Activated naive CD8-positive, alpha-beta T cell (primary cell): ENCODE measurements around the gene ACSS1.
"Not testable (repeated sequence)": the region's sequence is repeated elsewhere in the genome, so short reads cannot be mapped to it uniquely, and the experiment has no call there.

Experiments used
- H3K27ac Mint-ChIP-seq: one replicate; pipeline ENCODE4 v1.8.0; 2021; ENCODE audit warnings: mixed read lengths
- H3K27me3 Mint-ChIP-seq: one replicate; pipeline ENCODE4 v1.8.0; 2021; ENCODE audit warnings: mixed read lengths
- H3K36me3 Mint-ChIP-seq: one replicate; pipeline ENCODE4 v1.8.0; 2021; ENCODE audit warnings: mixed read lengths
- H3K4me1 Mint-ChIP-seq: one replicate; pipeline ENCODE4 v1.8.0; 2021; ENCODE audit warnings: low read depth, mixed read lengths
- H3K4me3 Mint-ChIP-seq: one replicate; pipeline ENCODE4 v1.8.0; 2021; ENCODE audit warnings: mild to moderate bottlenecking, mixed read lengths
- H3K9me3 Mint-ChIP-seq: one replicate; pipeline ENCODE4 v1.8.0; 2021; ENCODE audit warnings: low read depth, mixed read lengths

Gene ACSS1

DNA sequence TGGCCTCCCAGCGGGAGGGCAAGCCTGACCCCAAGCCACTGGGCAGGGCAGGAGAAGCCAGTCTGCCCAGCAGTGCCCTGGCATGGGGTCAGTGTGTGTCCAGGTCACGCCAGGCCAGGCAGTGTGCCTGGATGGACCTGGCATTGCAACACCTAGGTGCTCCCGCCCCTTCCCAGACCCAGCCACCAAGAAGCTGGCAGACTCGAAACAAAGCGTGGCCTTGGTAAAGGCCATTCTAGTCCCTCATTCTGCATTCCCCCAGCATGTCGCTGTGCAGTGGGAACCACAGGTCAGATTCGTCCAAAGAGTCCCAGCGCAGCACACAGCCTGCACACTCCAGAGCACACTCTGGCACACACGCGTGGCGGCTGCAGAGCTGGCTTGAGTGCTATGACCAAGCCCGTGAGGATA is 46.1 kb downstream of the ACSS1 start:
- Mint-ChIP-seq H3K36me3 (peaks cover 7% of the 10 kb centered on the region), H3K9me3 (no peaks in the 10 kb centered on the region), H3K27me3 (no peaks in the 10 kb centered on the region), H3K4me1 (no peaks in the 10 kb centered on the region), H3K4me3 (no peak overlapping the region), H3K27ac (no peak overlapping the region)

DNA sequence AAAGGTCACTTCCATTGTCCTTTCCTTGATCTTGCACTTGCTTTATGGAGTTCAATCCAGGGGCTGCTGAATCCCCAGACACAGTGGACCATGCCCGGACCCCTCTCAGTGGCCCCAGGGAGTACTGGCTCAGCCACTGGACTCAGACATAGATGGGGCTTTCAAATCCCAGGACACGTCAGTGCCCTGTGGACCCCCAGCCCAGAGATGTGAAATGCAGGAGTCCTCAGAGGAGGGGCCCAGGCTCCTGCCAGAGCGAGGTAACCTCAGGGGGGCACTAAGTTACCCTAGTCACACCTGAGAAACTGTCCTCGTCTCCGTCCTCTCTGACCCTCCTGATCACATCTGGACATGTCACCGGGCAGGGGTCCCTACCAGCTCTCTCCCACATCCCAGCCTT is 46.7 kb downstream of the ACSS1 start:
- H3K27ac Mint-ChIP-seq: no peak overlapping the region
- no peaks in the 10 kb centered on the region for H3K4me1 Mint-ChIP-seq
- no peak overlapping the region for H3K4me3 Mint-ChIP-seq
- H3K9me3 Mint-ChIP-seq: no peaks in the 10 kb centered on the region
- H3K36me3 Mint-ChIP-seq: peaks cover 7% of the 10 kb centered on the region
- H3K27me3 Mint-ChIP-seq: no peaks in the 10 kb centered on the region

DNA sequence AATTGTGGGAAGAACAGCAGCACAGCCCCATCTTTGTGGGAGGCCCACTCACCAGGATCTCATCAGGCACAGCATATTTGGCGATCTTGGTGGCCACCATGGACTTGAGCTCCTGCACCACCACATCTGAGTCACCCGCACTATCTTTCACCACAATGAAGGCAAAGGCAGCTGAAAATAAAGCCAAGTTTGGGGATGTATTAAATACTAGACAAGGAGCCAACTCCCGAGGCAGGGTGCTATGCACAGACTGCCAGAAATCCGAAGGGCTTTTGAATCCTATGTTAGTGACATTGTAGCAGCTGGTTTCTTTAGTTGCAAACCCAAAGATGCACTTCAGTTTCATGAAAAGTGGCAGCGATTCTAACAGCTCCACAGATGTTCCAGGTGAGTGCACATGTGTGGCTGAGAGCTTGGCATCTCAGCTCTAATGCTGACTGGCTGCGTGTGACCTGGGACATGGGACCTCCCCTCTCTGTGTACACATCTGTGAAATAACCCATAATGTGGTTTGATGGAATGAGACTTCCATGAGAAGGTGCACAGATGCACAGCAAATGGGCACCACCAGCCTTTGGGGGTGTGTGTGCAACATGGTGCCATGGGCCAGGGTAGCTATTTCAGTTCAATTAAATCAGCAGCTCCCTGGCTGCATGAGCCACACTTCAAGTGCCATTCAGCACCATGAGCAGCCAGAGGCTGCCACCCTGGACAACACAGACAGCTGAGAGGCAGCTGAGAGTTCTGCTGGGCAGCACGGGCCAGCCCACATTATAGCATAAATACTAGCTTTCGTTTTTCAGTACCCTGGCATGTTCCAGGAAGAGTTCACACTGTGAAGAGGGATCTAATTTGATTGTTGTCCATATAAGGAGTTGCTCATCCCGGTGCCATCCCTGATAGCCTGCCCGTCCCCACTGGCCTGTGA is 48.5 kb downstream of the ACSS1 start:
- H3K9me3 Mint-ChIP-seq: no peaks in the 10 kb centered on the region
- no peaks in the 10 kb centered on the region for H3K27me3 Mint-ChIP-seq
- H3K4me1 Mint-ChIP-seq: no peaks in the 10 kb centered on the region
- H3K27ac Mint-ChIP-seq: no peak overlapping the region
- H3K36me3 Mint-ChIP-seq: peaks cover 8% of the 10 kb centered on the region
- H3K4me3 Mint-ChIP-seq: no peak overlapping the region

DNA sequence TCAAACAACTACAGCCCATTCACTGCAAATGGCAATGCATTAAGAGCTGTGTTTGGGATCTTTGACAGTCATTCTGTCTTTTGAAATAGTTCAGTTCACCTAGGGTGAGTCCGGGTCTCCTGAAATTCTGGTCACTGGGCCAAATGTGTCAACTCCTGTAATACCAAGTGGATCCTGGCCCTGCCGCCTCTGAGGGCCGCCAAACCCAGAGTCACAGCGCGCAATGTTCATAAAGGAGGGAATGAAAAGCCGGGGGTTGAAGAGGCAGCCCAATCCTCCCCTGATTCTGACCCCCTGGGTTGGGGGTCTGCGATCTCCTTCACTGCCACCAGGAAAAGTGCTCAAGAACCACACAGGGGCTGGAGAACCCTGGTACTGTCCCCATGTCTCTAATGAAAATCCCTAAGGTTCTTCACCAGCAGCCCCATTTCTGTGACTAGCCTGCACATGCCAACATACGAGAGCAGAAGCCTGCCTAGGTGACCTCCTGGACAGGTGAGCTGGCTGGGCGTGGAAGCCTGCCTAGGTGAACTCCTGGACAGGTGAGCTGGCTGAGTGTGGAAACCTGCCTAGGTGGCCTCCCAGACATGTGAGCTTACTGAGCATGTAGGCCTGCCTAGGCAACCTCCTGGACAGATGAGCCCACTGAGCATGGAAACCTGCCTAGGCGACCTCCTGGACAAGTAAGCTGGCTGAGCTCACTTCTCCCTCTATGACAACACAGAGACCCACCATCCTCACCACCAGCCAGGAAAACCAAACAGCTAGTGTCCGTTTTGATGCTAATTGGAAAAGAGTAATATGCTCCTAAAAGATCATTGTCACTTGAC is 49.3 kb downstream of the ACSS1 start:
- Mint-ChIP-seq H3K4me3 (no peak overlapping the region), H3K27me3 (no peaks in the 10 kb centered on the region), H3K9me3 (no peaks in the 10 kb centered on the region), H3K27ac (no peak overlapping the region), H3K4me1 (no peaks in the 10 kb centered on the region), H3K36me3 (peaks cover 11% of the 10 kb centered on the region)

DNA sequence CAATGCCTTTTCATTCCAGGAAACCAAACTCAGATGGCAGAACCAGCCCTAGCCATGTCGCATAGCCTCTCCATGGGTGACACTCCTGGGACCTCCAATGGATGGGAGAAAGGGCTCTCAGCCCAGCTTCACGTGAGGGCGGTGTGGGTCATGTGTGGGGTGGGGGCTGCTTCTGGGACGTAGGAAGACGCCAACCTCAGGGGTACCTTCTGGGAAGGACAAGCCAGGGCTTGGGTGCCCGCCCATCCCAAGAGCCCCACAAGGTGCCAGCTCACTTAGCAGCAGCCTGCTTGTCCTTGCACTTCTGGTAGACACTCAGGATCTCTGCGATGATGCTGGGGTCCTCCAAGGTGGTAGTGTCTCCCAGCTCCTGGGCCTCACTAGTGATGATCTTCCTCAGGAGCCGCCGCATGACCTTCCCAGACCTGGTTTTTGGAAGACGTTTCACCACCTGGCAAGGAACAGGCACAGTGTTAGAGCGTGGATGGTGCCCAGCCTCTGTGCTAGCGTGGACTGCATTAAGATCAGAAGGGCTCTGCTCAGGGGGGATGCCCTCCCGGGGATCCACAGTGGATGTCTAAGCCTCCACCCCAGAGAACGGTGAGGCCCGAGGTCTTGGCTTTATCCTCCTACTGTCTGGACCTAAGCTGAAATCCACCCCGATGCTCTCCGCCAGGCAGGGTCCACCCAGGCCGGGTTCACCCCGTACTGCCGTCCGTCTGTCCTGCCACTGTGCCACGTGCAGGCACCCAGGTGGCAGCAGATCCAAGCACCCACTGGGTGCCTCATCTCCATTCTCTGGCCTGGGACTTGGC is 50.2 kb downstream of the ACSS1 start:
- no peaks in the 10 kb centered on the region for H3K9me3 Mint-ChIP-seq
- no peaks in the 10 kb centered on the region for H3K4me1 Mint-ChIP-seq
- peaks cover 17% of the 10 kb centered on the region for H3K36me3 Mint-ChIP-seq
- H3K27ac Mint-ChIP-seq: no peak overlapping the region
- no peaks in the 10 kb centered on the region for H3K27me3 Mint-ChIP-seq
- no peak overlapping the region for H3K4me3 Mint-ChIP-seq

DNA sequence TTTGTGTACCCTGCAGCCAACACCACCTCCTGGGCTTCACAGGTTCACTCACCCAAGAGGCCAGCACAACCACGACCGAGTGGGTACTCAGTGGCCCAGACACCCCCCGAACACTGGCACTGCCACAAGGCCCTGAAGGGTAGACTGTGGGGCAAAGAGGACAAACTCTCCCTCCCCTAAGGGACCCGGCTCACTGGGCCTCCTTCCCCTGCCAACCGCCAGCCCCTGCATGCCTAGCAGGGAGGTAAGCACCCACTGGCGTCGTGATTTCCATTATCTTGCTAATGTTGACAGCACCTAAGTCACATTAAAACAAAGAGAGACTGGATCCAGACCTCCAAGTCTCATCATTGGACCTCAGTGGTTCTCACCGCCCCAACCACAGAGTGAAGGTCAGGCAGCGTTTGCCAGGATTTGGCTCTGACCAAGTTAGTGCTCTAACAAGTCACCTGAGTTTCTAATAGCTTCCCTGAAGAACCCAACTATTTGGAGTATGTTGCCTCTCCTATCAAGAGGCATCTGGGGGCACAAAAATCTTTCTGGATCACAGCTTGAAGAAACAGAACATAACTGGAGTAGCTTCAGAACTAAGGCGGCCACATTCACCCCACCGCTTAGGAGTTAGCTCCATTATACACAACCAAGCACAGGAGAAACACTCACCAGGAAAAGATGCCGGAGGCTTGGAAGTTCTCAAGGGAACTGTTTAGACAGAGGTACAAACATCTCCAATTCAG is 51.3 kb downstream of the ACSS1 start:
- Mint-ChIP-seq H3K27me3 (no peaks in the 10 kb centered on the region), H3K4me3 (no peak overlapping the region), H3K9me3 (no peaks in the 10 kb centered on the region), H3K36me3 (peaks cover 24% of the 10 kb centered on the region), H3K27ac (no peak overlapping the region), H3K4me1 (no peaks in the 10 kb centered on the region)

DNA sequence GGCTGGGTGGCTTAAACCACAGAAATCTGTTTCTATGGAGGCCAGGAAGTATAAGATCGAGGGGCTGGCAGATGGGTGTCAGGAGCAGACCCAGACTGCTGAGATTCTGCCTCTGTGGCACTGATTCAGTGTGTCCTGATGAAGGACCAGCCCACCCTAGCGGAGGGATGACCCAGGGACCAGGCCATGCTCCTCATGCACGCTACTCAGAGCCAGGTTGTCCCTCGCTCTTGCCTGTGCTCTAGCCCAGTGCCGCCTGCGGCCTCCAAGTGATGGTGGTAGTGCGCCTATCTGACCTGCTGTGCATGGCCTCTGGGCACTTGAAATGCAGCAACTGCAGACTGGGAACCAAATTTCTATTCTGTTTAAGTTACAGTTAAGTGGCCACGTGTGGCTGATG is 52.3 kb downstream of the ACSS1 start:
- Mint-ChIP-seq H3K27me3 (no peaks in the 10 kb centered on the region), H3K9me3 (no peaks in the 10 kb centered on the region), H3K4me1 (no peaks in the 10 kb centered on the region), H3K36me3 (peaks cover 24% of the 10 kb centered on the region), H3K27ac (no peak overlapping the region), H3K4me3 (no peak overlapping the region)

DNA sequence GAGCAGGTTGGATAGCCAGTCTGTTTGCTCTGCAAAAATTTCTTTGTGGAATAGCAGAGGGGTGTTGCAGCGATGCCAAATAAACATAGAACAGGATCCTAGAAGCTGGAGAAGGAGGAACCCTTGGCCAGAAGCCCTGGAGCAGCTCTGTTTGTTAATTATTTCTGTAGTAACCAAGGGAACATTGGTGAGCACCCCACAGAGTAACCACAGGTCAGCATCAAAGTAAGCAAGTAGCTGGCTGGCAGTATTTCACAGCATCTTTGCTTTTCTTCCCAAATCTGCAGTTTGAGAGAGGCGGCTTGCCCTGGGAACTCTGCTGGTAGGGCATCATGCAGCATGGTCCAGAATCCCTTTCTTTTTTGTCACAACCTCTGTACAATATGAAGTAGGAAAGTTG is 52.7 kb downstream of the ACSS1 start:
- H3K27me3 Mint-ChIP-seq: no peaks in the 10 kb centered on the region
- peaks cover 3% of the 10 kb centered on the region for H3K4me1 Mint-ChIP-seq
- no peak overlapping the region for H3K27ac Mint-ChIP-seq
- H3K36me3 Mint-ChIP-seq: peaks cover 24% of the 10 kb centered on the region
- H3K9me3 Mint-ChIP-seq: no peaks in the 10 kb centered on the region
- H3K4me3 Mint-ChIP-seq: no peak overlapping the region

DNA sequence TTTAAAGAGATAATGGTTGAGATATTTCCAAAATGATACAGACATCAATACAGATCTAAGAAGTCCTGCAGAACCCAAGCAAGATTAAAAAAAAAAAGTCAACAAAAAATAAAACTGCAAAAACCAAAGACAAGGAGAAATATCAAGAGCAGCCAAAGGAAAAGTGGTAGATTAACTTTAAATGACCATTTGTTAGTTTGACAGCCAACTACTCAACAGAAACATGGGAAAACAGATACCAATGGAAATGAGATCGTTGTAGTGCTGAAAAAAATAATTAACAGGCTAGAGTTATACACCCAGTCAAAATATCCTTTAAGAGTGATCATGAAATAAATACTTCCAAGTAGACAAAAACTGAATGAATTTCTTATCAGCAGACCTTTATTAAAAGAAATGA is 54.9 kb downstream of the ACSS1 start:
- Mint-ChIP-seq H3K27ac (no peak overlapping the region), H3K4me3 (no peak overlapping the region), H3K4me1 (peaks cover 7% of the 10 kb centered on the region), H3K9me3 (no peaks in the 10 kb centered on the region), H3K27me3 (no peaks in the 10 kb centered on the region), H3K36me3 (peaks cover 20% of the 10 kb centered on the region)

DNA sequence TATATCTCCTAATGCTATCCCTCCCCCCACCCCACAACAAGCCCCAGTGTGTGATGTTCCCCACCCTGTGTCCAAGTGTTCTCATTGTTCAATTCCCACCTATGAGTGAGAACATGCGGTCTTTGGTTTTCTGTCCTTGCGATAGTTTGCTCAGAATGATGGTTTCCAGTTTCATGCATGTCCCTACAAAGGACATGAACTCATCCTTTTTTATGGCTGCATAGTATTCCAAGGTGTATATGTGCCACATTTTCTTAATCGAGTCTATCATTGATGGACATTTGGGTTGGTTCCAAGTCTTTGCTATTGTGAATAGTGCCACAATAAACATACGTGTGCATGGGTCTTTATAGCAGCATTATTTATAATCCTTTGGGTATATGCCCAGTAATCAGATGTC is 56.6 kb downstream of the ACSS1 start:
- not testable (repeated sequence) for H3K4me1 Mint-ChIP-seq, H3K9me3 Mint-ChIP-seq, H3K27me3 Mint-ChIP-seq, H3K4me3 Mint-ChIP-seq, H3K27ac Mint-ChIP-seq
- peaks cover 17% of the 10 kb centered on the region for H3K36me3 Mint-ChIP-seq

DNA sequence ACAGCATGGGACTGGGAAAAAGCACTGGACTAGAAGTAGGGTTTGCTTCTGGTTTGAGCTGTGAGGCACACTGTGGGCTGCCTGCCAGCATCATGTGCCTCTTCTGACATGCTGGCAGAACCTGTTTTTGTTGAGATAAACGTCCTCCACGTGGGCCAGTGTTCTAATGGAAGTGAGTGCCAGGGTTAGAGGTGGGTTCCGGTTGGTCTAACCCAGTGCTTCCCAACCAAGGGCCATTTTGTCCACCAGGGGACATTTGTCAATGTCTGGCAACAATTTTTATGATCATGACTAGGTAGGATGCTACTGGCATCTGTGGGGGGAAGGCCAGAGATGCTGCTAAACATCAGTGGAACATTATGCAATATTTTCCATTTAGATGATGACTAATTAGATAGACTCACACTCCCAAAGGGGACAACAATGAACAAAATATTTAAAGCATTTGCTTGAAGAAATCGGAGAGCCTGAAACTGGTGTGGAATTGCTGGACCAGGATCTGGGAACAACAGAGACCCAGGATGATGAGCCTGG is 57.6 kb downstream of the ACSS1 start:
- Mint-ChIP-seq H3K9me3 (no peaks in the 10 kb centered on the region), H3K4me3 (no peak overlapping the region), H3K27me3 (no peaks in the 10 kb centered on the region), H3K4me1 (peaks cover 7% of the 10 kb centered on the region), H3K27ac (peak overlapping the region; percentile 13), H3K36me3 (peaks cover 17% of the 10 kb centered on the region)

DNA sequence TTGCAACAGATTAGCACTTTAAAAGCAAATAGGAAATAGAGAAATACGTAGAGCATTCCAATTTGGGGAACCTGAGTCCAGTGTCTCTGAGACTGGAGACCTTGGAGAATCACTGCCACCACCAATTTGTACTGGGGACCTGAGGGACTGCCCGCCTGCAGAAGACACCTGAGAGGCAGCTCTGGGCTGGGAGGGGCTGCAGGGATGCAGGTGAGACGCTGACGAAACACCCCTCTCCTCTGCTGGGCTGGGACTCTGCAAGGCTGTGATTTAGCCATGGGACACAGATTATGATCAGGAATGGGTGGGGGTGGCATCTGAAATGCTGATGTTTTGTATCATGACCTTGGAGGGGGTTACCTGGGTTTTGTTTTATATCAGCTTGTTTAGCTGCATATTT is 58.4 kb downstream of the ACSS1 start:
- Mint-ChIP-seq H3K27me3 (no peaks in the 10 kb centered on the region), H3K36me3 (peaks cover 17% of the 10 kb centered on the region)

DNA sequence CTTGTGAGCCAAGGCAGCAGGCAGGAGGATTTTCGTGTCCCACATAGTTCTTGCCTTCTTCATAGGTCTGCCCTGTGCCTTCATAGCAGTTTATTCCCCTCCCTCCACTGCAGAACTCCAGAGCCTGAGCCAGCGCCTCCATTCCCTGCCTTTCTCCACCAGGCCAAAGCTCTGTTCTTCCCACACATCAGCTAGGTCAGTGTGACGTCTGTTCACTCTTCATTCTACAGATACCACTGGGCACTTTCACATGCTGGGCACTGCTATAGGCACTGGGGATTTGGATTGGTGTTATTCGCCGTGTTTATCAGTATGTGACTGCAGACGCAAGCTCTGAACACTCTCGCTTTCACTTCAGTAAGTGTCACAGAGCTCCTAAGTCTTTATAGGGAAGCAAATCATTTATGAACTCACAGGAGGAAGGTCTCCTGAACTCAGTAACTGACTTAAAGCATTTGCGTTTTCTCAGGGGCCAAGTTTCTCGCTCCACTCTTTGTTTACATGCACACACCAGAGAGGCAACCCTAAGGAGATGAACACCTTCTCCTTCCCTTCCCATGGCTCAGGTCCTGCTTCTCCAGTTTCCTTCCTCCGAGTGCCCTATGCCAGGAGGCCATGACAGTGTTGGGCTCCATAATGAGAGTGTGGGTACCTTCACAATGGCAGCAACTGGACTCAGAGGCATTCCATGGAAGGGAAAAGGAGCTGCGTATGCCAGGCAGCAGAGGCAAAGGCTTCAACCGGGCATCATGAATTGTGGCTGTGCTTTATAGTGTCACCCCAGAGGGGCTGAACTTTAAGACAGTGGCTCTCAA is 59.1 kb downstream of the ACSS1 start:
- H3K27me3 Mint-ChIP-seq: no peaks in the 10 kb centered on the region
- no peaks in the 10 kb centered on the region for H3K9me3 Mint-ChIP-seq
- H3K27ac Mint-ChIP-seq: no peak overlapping the region
- H3K4me1 Mint-ChIP-seq: peaks cover 20% of the 10 kb centered on the region
- peaks cover 14% of the 10 kb centered on the region for H3K36me3 Mint-ChIP-seq
- H3K4me3 Mint-ChIP-seq: no peak overlapping the region

More for the DNA sequence above, 58.4 kb downstream of the ACSS1 start:
- no peaks in the 10 kb centered on the region for H3K9me3 Mint-ChIP-seq
- no peak overlapping the region for H3K27ac Mint-ChIP-seq
- no peak overlapping the region for H3K4me3 Mint-ChIP-seq
- peaks cover 14% of the 10 kb centered on the region for H3K4me1 Mint-ChIP-seq
